ENCODE results near the gene ANTXR2. TPM values are rescaled to one million over a fixed set of nuclear protein-coding genes. Genes with fewer than 3 reads are reported as not detected.

Gene ANTXR2
- polyA plus RNA-seq, 1 of the 3 experiments (the other 2 are of a cell fraction), result 48.8 TPM

- POLR2A ChIA-PET, result no interaction called here
- CTCF ChIA-PET, result interaction anchor here (1.0 kb wide), 1 partner anchor 14 kb away, joined by 3 read pairs; no protein-coding TSS in a partner anchor
- no peaks in the 10 kb centered on the region for H3K27me3 ChIP-seq (ENCODE audit: insufficient read depth)
- TF ChIP-seq POLR2AphosphoS5 (IDR thresholded peaks at IDR 0.05; ENCODE audit: low read depth, low read length) (no peak), RFX5 (IDR thresholded peaks at IDR 0.05; ENCODE audit: low read length) (no peak), IRF3 (IDR thresholded peaks at IDR 0.05; ENCODE audit: low read depth, low read length) (no peak), YY1 (IDR thresholded peaks at IDR 0.05; ENCODE audit: low read depth) (no peak), EP300 (IDR thresholded peaks at IDR 0.05; ENCODE audit: borderline replicate concordance in 1 of 2, low read depth in 1 of 2, low read length in 1 of 2) (no peak), CHD2 (IDR thresholded peaks at IDR 0.05; ENCODE audit: low read length, partially characterized antibody) (no peak), FOSL2 (IDR thresholded peaks at IDR 0.05; ENCODE audit: borderline replicate concordance, low read depth) (no peak), FOXM1 (IDR thresholded peaks at IDR 0.05; ENCODE audit: low read depth) (no peak), NRF1 (IDR thresholded peaks at IDR 0.05; ENCODE audit: low read depth, low read length) (no peak), MAX (IDR thresholded peaks at IDR 0.05; ENCODE audit: low read depth) (no peak)
- H3K4me1 ChIP-seq (ENCODE audit: control insufficient read depth in 1 of 2, insufficient read depth in 2 of 2, low read depth in 1 of 2, low read length in 1 of 2), result peaks cover 10 to 18% of the 10 kb centered on the region in 2 experiments; a peak in 3 of 4 replicates
- H3K36me3 ChIP-seq (replicated peaks in 1 of 2; ENCODE audit: control insufficient read depth in 1 of 2, insufficient read depth in 2 of 2, low read length in 1 of 2), result peaks cover 0 to under 1% of the 10 kb centered on the region in 2 experiments
- no peak overlapping the region for H3K4me2 ChIP-seq
- no peaks in the 10 kb centered on the region for H3K9me2 ChIP-seq
- no peak overlapping the region for H3K9ac ChIP-seq
- no peak overlapping the region for H3K27ac ChIP-seq (ENCODE audit: low read depth in 2 of 2, low read length in 1 of 2)
- DNase-seq, result no peak
- no peak overlapping the region for H2AFZ ChIP-seq (ENCODE audit: low read depth)
- no peaks in the 10 kb centered on the region for H3K9me3 ChIP-seq
- peaks cover 35% of the 10 kb centered on the region for H3K79me2 ChIP-seq (ENCODE audit: insufficient read depth)
- H3K4me3 ChIP-seq (ENCODE audit: low read depth in 2 of 2, low read length in 1 of 2), result no peak overlapping the region
- peaks cover 24% of the 10 kb centered on the region for H3F3A ChIP-seq (replicated peaks; ENCODE audit: insufficient read depth)
- H4K20me1 ChIP-seq (ENCODE audit: insufficient read depth), result no peaks in the 10 kb centered on the region
Observed at GRCh38 chr4:80075995-80076675, 3.1 kb upstream of the ANTXR2 start.

DNA sequence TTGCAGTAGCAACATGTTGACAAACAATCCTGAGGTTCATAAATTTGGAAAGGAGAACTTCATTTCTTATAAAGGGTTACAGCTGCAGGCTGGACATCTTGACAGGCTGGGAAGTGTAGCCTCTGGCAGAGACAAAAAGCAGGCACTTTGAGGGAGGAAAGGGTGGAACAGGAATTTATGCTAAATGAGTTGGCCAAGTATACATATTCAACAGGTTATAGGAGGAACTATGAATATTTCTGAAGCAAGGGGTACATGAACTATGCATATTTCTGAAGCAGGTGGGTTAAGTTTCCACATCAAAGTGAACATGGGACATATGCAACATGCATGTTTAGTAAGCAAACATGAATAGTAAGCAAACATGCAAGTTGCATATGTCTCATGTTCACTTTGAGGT is 1.6 kb upstream of the ANTXR2 start:
- Histone ChIP-seq H3F3A (replicated peaks; ENCODE audit: insufficient read depth) (peaks cover 39% of the 10 kb centered on the region), H3K4me1 (ENCODE audit: control insufficient read depth in 1 of 2, insufficient read depth in 2 of 2, low read depth in 1 of 2, low read length in 1 of 2) (peaks cover 10 to 19% of the 10 kb centered on the region in 2 experiments; a peak in 3 of 4 replicates), H2AFZ (ENCODE audit: low read depth) (no peak overlapping the region), H3K9me2 (no peaks in the 10 kb centered on the region), H3K4me2 (no peak overlapping the region), H3K4me3 (ENCODE audit: low read depth in 2 of 2, low read length in 1 of 2) (no peak overlapping the region), H3K79me2 (ENCODE audit: insufficient read depth) (peaks cover 48% of the 10 kb centered on the region), H4K20me1 (ENCODE audit: insufficient read depth) (no peaks in the 10 kb centered on the region), H3K27ac (ENCODE audit: low read depth in 2 of 2, low read length in 1 of 2) (peak overlapping the region; percentile 88 to 92; a peak in 3 of 4 replicates), H3K27me3 (ENCODE audit: insufficient read depth) (no peaks in the 10 kb centered on the region), H3K36me3 (replicated peaks in 1 of 2; ENCODE audit: control insufficient read depth in 1 of 2, insufficient read depth in 2 of 2, low read length in 1 of 2) (peaks cover under 1 to 9% of the 10 kb centered on the region in 2 experiments), H3K9me3 (no peaks in the 10 kb centered on the region), H3K9ac (no peak overlapping the region)
- POLR2A ChIA-PET, result interaction anchor here (1.2 kb wide), 1 partner anchor 122 kb away, joined by 5 read pairs; the partner anchor contains the start of gene PRDM8
- TF ChIP-seq EP300 (IDR thresholded peaks at IDR 0.05; ENCODE audit: borderline replicate concordance in 1 of 2, low read depth in 1 of 2, low read length in 1 of 2) (peak in 1 of 2 experiments; percentile 40; a peak in 1 of 4 replicates), CTCF (IDR thresholded peaks at IDR 0.05) (no peak), TCF12 (IDR thresholded peaks at IDR 0.05) (peak; percentile 79)
- TF ChIP-seq, protein P1, sequence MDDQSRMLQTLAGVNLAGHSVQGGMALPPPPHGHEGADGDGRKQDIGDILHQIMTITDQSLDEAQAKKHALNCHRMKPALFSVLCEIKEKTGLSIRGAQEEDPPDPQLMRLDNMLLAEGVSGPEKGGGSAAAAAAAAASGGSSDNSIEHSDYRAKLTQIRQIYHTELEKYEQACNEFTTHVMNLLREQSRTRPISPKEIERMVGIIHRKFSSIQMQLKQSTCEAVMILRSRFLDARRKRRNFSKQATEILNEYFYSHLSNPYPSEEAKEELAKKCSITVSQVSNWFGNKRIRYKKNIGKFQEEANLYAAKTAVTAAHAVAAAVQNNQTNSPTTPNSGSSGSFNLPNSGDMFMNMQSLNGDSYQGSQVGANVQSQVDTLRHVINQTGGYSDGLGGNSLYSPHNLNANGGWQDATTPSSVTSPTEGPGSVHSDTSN (IDR thresholded peaks at IDR 0.05), result peak; percentile 48
- DNase-seq, result no peak
- CTCF ChIA-PET, result interaction anchor here (0.6 kb wide), 1 partner anchor 63 kb away, joined by 3 read pairs; no protein-coding TSS in a partner anchor
